H9 (cell line): ENCODE measurements around the gene GALNT7. TPM values are rescaled to one million over a fixed set of nuclear protein-coding genes. Genes with fewer than 3 reads are reported as not detected.

Experiments used
- DNase-seq: peaks from one replicate; pipeline ENCODE4 v3.0.0-alpha.2; 2017
- H2AFZ ChIP-seq: one replicate; pipeline ENCODE4 v1.6.1; 2013; ENCODE audit warnings: mild to moderate bottlenecking, low read length, control low read depth, moderate library complexity
- H2AK5ac ChIP-seq: 2 replicates; pipeline ENCODE4 v1.6.1; 2013; ENCODE audit warnings: low read length, control low read depth, mixed read lengths; ENCODE audit not compliant: insufficient read length
- H2BK120ac ChIP-seq: one replicate; pipeline ENCODE4 v1.6.1; 2013; ENCODE audit warnings: low read depth, mild to moderate bottlenecking, low read length, control low read depth, inconsistent platforms; ENCODE audit not compliant: poor library complexity, severe bottlenecking
- H2BK12ac ChIP-seq: 2 replicates; pipeline ENCODE4 v1.6.1; 2013; ENCODE audit warnings: low read length, control low read depth, mixed read lengths, low read depth; ENCODE audit not compliant: insufficient read length
- H2BK15ac ChIP-seq: 2 replicates; pipeline ENCODE4 v1.6.1; 2013; ENCODE audit warnings: low read depth, low read length, control low read depth
- H2BK20ac ChIP-seq: one replicate; pipeline ENCODE4 v1.6.1; 2013; ENCODE audit warnings: low read depth, mild to moderate bottlenecking, low read length, control low read depth, inconsistent platforms; ENCODE audit not compliant: poor library complexity, severe bottlenecking
- H2BK5ac ChIP-seq: 2 replicates; pipeline ENCODE4 v1.6.1; 2013; ENCODE audit warnings: low read length, control low read depth, mixed read lengths; ENCODE audit not compliant: insufficient read length
- H3K14ac ChIP-seq: 2 replicates; pipeline ENCODE4 v1.6.1; 2013; ENCODE audit warnings: low read length, control low read depth; ENCODE audit not compliant: insufficient read depth
- H3K18ac ChIP-seq: 2 replicates; pipeline ENCODE4 v1.6.1; 2013; ENCODE audit warnings: low read depth, mild to moderate bottlenecking, mixed read lengths, low read length, control low read depth; ENCODE audit not compliant: insufficient read length
- H3K23ac ChIP-seq: 2 replicates; pipeline ENCODE4 v1.6.1; 2013; ENCODE audit warnings: low read length, control low read depth, mixed read lengths, low read depth; ENCODE audit not compliant: insufficient read length
- H3K23me2 ChIP-seq: 2 replicates; pipeline ENCODE4 v1.6.1; 2013; ENCODE audit warnings: low read depth, mild to moderate bottlenecking, mixed read lengths, low read length, control low read depth; ENCODE audit not compliant: insufficient read length, poor library complexity, severe bottlenecking
- H3K27ac ChIP-seq: 2 replicates; pipeline ENCODE4 v1.5.1; 2013; ENCODE audit warnings: low read length, control low read depth, mixed read lengths, low read depth; ENCODE audit not compliant: insufficient read length
- H3K27me3 ChIP-seq: 2 replicates; pipeline ENCODE4 v1.6.1; 2013; ENCODE audit warnings: low read length, control low read depth, inconsistent platforms; ENCODE audit not compliant: insufficient read depth
- H3K4ac ChIP-seq: 2 replicates; pipeline ENCODE4 v1.6.1; 2013; ENCODE audit warnings: low read depth, mild to moderate bottlenecking, control low read depth, inconsistent platforms, low read length, moderate library complexity
- H3K4me1 ChIP-seq: 2 replicates; pipeline ENCODE4 v1.6.1; 2013; ENCODE audit warnings: low read length, control low read depth, inconsistent platforms; ENCODE audit not compliant: insufficient read depth
- H3K4me2 ChIP-seq: 2 replicates; pipeline ENCODE4 v1.6.1; 2013; ENCODE audit warnings: low read length, control low read depth, mixed read lengths; ENCODE audit not compliant: insufficient read length, insufficient read depth
- H3K56ac ChIP-seq: 2 replicates; pipeline ENCODE4 v1.6.1; 2013; ENCODE audit warnings: low read depth, mild to moderate bottlenecking, mixed read lengths, low read length, control low read depth; ENCODE audit not compliant: insufficient read length
- H3K79me1 ChIP-seq: 2 replicates; pipeline ENCODE4 v1.6.1; 2013; ENCODE audit warnings: low read depth, mild to moderate bottlenecking, moderate library complexity, low read length, control low read depth, inconsistent platforms; ENCODE audit not compliant: insufficient read depth, poor library complexity, severe bottlenecking
- H3K79me2 ChIP-seq: 2 replicates; pipeline ENCODE4 v1.6.1; 2013; ENCODE audit warnings: low read length, control low read depth, inconsistent platforms; ENCODE audit not compliant: insufficient read depth
- H3K9ac ChIP-seq: 2 replicates; pipeline ENCODE4 v1.6.1; 2013; ENCODE audit warnings: low read length, control low read depth, mixed read lengths; ENCODE audit not compliant: insufficient read length; ENCODE audit errors: extremely low read depth
- H3K9me3 ChIP-seq: one replicate; pipeline ENCODE4 v1.6.1; 2013; ENCODE audit warnings: low read depth, low read length, inconsistent platforms; ENCODE audit not compliant: control insufficient read depth
- H3T11ph ChIP-seq: one replicate; pipeline ENCODE4 v1.6.1; 2013; ENCODE audit warnings: mild to moderate bottlenecking, low read length, control low read depth, inconsistent platforms
- H4K20me1 ChIP-seq: one replicate; pipeline ENCODE4 v1.6.1; 2013; ENCODE audit not compliant: control insufficient read depth, insufficient read length, insufficient read depth
- H4K5ac ChIP-seq: 2 replicates; pipeline ENCODE4 v1.6.1; 2013; ENCODE audit warnings: low read depth, mild to moderate bottlenecking, mixed read lengths, low read length, control low read depth; ENCODE audit not compliant: insufficient read length
- H4K8ac ChIP-seq: replicated peaks from 2 replicates; pipeline ENCODE4 v1.6.1; 2013; ENCODE audit warnings: low read length, control low read depth, mixed read lengths, low read depth; ENCODE audit not compliant: insufficient read length
- H4K91ac ChIP-seq: 2 replicates; pipeline ENCODE4 v1.6.1; 2013; ENCODE audit warnings: low read depth, mild to moderate bottlenecking, moderate library complexity, mixed read lengths, low read length, control low read depth; ENCODE audit not compliant: insufficient read length
- H3K27ac Mint-ChIP-seq, 3 experiments: 2 replicates in 2 of 3; 3 replicates in 1 of 3; pipeline ENCODE4 v1.8.0; 2020 to 2021; ENCODE audit warnings: mixed read lengths in 3 of 3, mild to moderate bottlenecking in 1 of 3, moderate library complexity in 1 of 3
- H3K27me3 Mint-ChIP-seq: 2 replicates; pipeline ENCODE4 v1.8.0; 2021; ENCODE audit warnings: low read depth, mild to moderate bottlenecking, moderate library complexity, mixed read lengths
- H3K36me3 Mint-ChIP-seq, 3 experiments: 2 replicates in 2 of 3; 3 replicates in 1 of 3; pipeline ENCODE4 v1.8.0; 2020 to 2021; ENCODE audit warnings: low read depth in 3 of 3, mixed read lengths in 3 of 3; ENCODE audit not compliant: insufficient read depth in 1 of 3
- H3K4me1 Mint-ChIP-seq, 2 experiments: 2 replicates each; pipeline ENCODE4 v1.8.0; 2020; ENCODE audit warnings: mixed read lengths in 2 of 2
- H3K4me3 Mint-ChIP-seq, 2 experiments: 2 replicates in 1 of 2; 3 replicates in 1 of 2; pipeline ENCODE4 v1.8.0; 2020 to 2021; ENCODE audit warnings: mild to moderate bottlenecking in 2 of 2, mixed read lengths in 2 of 2, moderate library complexity in 1 of 2
- H3K9me3 Mint-ChIP-seq, 2 experiments: 2 replicates in 1 of 2; 3 replicates in 1 of 2; pipeline ENCODE4 v1.8.0; 2020; ENCODE audit warnings: mild to moderate bottlenecking in 2 of 2, mixed read lengths in 2 of 2, moderate library complexity in 1 of 2
- CTCF ChIP-seq: fragments of 200-600 bp; sonication (generic); conservative IDR thresholded peaks from 3 replicates; pipeline ENCODE4 v1.8.0; 2021; ENCODE audit warnings: antibody characterized with exemption, mild to moderate bottlenecking
- WGBS: extraction: QIAGEN DNeasy Blood & Tissue Kit; methylation state at CpG from one replicate; pipeline ENCODE4 v1.1.7; 2013; ENCODE audit warnings: missing lambda C conversion rate, low lambda C conversion rate, mixed read lengths; ENCODE audit not compliant: insufficient read length; ENCODE audit errors: extremely low coverage; 5-methylcytosine and 5-hydroxymethylcytosine counted together
- total RNA-seq: library from RNA; stranded (reverse); gene quantifications from 2 replicates; pipeline ENCODE4 v1.2.1, GENCODE V29; 2021

Gene GALNT7
- total RNA-seq, 1 experiment from 2014 or later: 57.3 TPM

GRCh38 chr4:173217075-173217474 lies 48.5 kb downstream of the GALNT7 start:
- no peak overlapping the region for H2BK15ac ChIP-seq
- no peak overlapping the region for H2BK5ac ChIP-seq
- H2BK12ac ChIP-seq: no peak overlapping the region
- no peak for TF ChIP-seq CTCF
- no peak overlapping the region for H3K9ac ChIP-seq
- no peak overlapping the region for H4K5ac ChIP-seq
- H4K91ac ChIP-seq: no peak overlapping the region
- no peak overlapping the region for H3T11ph ChIP-seq
- peaks cover 4% of the 10 kb centered on the region; the same call in 1 of the 2 replicates for H3K4me1 ChIP-seq
- H3K27ac ChIP-seq: no peak overlapping the region
- H3K79me1 ChIP-seq: no peaks in the 10 kb centered on the region
- no peaks in the 10 kb centered on the region for H3K23me2 ChIP-seq
- no peak overlapping the region for H3K14ac ChIP-seq
- H4K20me1 ChIP-seq: no peaks in the 10 kb centered on the region
- H3K79me2 ChIP-seq: peaks cover 12% of the 10 kb centered on the region; the same call in 1 of the 2 replicates
- H3K4me2 ChIP-seq: no peak overlapping the region
- H4K8ac ChIP-seq: no peak overlapping the region
- no peak overlapping the region for H3K4ac ChIP-seq
- no peak overlapping the region for H3K18ac ChIP-seq
- DNase-seq: no peak
- H3K4me1 Mint-ChIP-seq: peaks cover 35 to 55% of the 10 kb centered on the region in 2 experiments
- H3K56ac ChIP-seq: no peak overlapping the region
- H2AFZ ChIP-seq: no peak overlapping the region
- H3K9me3 ChIP-seq: no peaks in the 10 kb centered on the region
- peaks cover 6 to 7% of the 10 kb centered on the region in 2 experiments; a peak in 4 of 5 replicates for H3K9me3 Mint-ChIP-seq
- no peaks in the 10 kb centered on the region for H3K27me3 ChIP-seq
- no peak overlapping the region for H3K23ac ChIP-seq
- no peak overlapping the region for H2BK120ac ChIP-seq
- 0 out of 7 replicates have a peak overlapping the region, but pooled peaks of 1 of the 3 experiments have one; percentile 73 for H3K27ac Mint-ChIP-seq
- H3K4me3 Mint-ChIP-seq: no peak overlapping the region
- no CpG with 5 or more reads among the region's 1 CpG for WGBS
- no peak overlapping the region for H2BK20ac ChIP-seq
- H3K36me3 Mint-ChIP-seq: peaks cover 5 to 8% (median 8%) of the 10 kb centered on the region in 3 experiments; a peak in 4 of 7 replicates
- H3K27me3 Mint-ChIP-seq: no peaks in the 10 kb centered on the region
- no peak overlapping the region for H2AK5ac ChIP-seq
